Esophagus squamous epithelium (tissue), 5 donors: ENCODE measurements around the gene KCNMB2. TPM values are rescaled to one million over a fixed set of nuclear protein-coding genes. Genes with fewer than 3 reads are reported as not detected.
A peak's percentile ranks its signal among the peaks of the same experiment; 100 is the strongest.

Source experiments
- DNase-seq: peaks from one replicate; lab custom pipeline; 2025; lab: John Stamatoyannopoulos, UW
- H3K27ac ChIP-seq, 4 donors: fragments of 200-600 bp; sonication (generic); one replicate each; pipeline ENCODE4 v1.5.1; 2016 to 2019; ENCODE audit warnings: mild to moderate bottlenecking in 1 of 4
- H3K27me3 ChIP-seq, 4 donors: fragments of 200-600 bp; sonication (generic); 1 replicate in 3 of 4; 2 replicates in 1 of 4; pipeline versions ENCODE4 v1.5.1 to v1.6.0; 2017 to 2021; ENCODE audit warnings: antibody characterized with exemption in 1 of 4
- H3K36me3 ChIP-seq, 3 donors: fragments of 200-600 bp; sonication (generic); one replicate each; pipeline ENCODE4 v1.5.1; 2016 to 2019
- H3K4me1 ChIP-seq, 3 donors: fragments of 200-600 bp; sonication (generic); one replicate each; pipeline ENCODE4 v1.5.1; 2017 to 2019
- H3K4me3 ChIP-seq, 4 donors: fragments of 200-600 bp; sonication (generic); 1 replicate in 3 of 4; 2 replicates in 1 of 4; pipeline ENCODE4 v1.5.1; 2016 to 2019; ENCODE audit warnings: mild to moderate bottlenecking in 2 of 4, moderate library complexity in 1 of 4
- H3K9me3 ChIP-seq, 3 donors: fragments of 200-600 bp; sonication (generic); one replicate each; pipeline ENCODE4 v1.5.1; 2016 to 2019
- POLR2A ChIP-seq, 4 donors: fragments of 450-650 bp; IDR thresholded peaks; one replicate each; pipeline ENCODE4 v1.6.1; 2017; ENCODE audit warnings: antibody characterized with exemption in 4 of 4, mild to moderate bottlenecking in 4 of 4, moderate library complexity in 3 of 4
- WGBS, 2 donors: methylation state at CpG; one replicate each; pipeline ENCODE4 v1.1.5; 2018; 5-methylcytosine and 5-hydroxymethylcytosine counted together
- intact Hi-C: fragments of 100-400 bp; cut with DNase I; formaldehyde crosslinking; loops from one replicate; pipeline ENCODE4 v1.15.0; 2022
- total RNA-seq, 4 donors: library from RNA; depleted of rRNA; stranded (reverse); fragments of >200 nt; gene quantifications; one replicate each; pipeline ENCODE4 v1.1.0, GENCODE V29; 2016
- TF ChIP-seq, protein P1 (sequence below), 6 experiments: fragments of 450-650 bp in 4 of 6; fragments of 200-600 bp in 2 of 6; sonication (generic) in 2 of 6; IDR thresholded peaks; one replicate each; pipeline ENCODE4 v1.5.1; 2016 to 2019; ENCODE audit warnings: antibody characterized with exemption in 6 of 6, mild to moderate bottlenecking in 4 of 6, moderate library complexity in 4 of 6
- donor health status: DM: yes; HTN: yes; CAD: no.

The KCNMB2 gene
- total RNA-seq, 4 donors from 2014 or later: 0.19 TPM; not detected in 3

DNA sequence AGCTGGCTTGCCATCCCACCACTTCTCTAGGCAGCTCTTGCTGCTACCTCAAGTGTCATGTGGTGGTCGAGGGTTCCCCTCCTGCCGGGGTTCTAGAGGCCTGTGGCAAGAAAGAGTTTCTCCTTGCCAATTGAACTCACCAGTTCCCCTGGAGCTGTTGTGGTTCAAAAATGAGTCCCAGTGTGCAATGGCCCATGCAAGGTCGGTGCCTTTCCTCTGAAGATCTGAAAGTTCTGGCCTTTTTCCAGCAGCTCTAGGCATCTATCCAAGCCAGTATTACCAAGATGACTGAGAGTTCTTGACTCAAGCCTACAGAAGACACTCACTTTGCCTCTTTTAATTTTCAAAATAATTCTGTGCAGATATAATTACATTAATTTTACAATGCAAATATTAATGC is 163.6 kb downstream of the KCNMB2 start:
- H3K27ac ChIP-seq: no peak overlapping the region
- H3K36me3 ChIP-seq: no peaks in the 10 kb centered on the region
- no peaks in the 10 kb centered on the region for H3K27me3 ChIP-seq
- TF ChIP-seq, protein P1, sequence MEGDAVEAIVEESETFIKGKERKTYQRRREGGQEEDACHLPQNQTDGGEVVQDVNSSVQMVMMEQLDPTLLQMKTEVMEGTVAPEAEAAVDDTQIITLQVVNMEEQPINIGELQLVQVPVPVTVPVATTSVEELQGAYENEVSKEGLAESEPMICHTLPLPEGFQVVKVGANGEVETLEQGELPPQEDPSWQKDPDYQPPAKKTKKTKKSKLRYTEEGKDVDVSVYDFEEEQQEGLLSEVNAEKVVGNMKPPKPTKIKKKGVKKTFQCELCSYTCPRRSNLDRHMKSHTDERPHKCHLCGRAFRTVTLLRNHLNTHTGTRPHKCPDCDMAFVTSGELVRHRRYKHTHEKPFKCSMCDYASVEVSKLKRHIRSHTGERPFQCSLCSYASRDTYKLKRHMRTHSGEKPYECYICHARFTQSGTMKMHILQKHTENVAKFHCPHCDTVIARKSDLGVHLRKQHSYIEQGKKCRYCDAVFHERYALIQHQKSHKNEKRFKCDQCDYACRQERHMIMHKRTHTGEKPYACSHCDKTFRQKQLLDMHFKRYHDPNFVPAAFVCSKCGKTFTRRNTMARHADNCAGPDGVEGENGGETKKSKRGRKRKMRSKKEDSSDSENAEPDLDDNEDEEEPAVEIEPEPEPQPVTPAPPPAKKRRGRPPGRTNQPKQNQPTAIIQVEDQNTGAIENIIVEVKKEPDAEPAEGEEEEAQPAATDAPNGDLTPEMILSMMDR (IDR thresholded peaks at IDR 0.05): no peak
- no peak for TF ChIP-seq POLR2A (IDR thresholded peaks at IDR 0.05)
- WGBS, 2 donors: 16 to 20% methylated on average over 2 of the region's 3 CpGs
- intact Hi-C loops: no loop called here
- no peak overlapping the region for H3K4me3 ChIP-seq
- peaks cover 0 to 21% (median 3%) of the 10 kb centered on the region in 3 donors for H3K4me1 ChIP-seq
- DNase-seq: no peak
- peaks cover 0 to 12% (median 0%) of the 10 kb centered on the region in 3 donors for H3K9me3 ChIP-seq

- TF ChIP-seq, protein P1 (IDR thresholded peaks at IDR 0.05): no peak
- no peak for TF ChIP-seq POLR2A (IDR thresholded peaks at IDR 0.05)
- Histone ChIP-seq H3K4me1 (peaks cover 11 to 54% (median 16%) of the 10 kb centered on the region in 3 donors), H3K4me3 (no peak overlapping the region), H3K9me3 (no peaks in the 10 kb centered on the region), H3K27me3 (no peaks in the 10 kb centered on the region), H3K36me3 (no peaks in the 10 kb centered on the region), H3K27ac (peak overlapping the region in 1 of 4 donors; percentile 17)
- no peak for DNase-seq
- 15 to 17% methylated on average over 1 of the region's 1 CpG for WGBS, 2 donors
- intact Hi-C loops: no loop called here
Measured at GRCh38 chr3:178703268-178703975, 167.2 kb downstream of the KCNMB2 start.

DNA sequence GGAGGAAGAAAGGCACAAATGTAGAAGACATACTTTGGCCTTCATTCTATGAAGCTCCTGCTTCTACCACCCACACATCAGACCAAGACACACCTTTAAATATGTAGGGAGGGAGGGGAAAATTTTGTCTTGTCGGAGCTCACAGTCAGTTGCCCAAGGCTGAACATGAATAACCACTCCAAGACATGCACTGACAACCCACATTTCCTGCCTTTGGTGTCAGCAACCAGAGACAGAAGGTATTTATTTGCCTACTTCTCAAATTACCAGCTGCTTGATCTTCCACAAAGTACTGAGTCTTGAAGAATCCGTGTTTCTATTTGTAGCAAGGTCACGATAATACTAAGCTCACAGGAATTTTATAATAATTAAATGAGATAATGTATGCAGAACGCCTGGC is 169.7 kb downstream of the KCNMB2 start:
- no peaks in the 10 kb centered on the region for H3K9me3 ChIP-seq
- intact Hi-C loops: no loop called here
- WGBS, 2 donors: 27 to 36% methylated on average over 4 of the region's 4 CpGs
- no peaks in the 10 kb centered on the region for H3K36me3 ChIP-seq
- H3K4me3 ChIP-seq: no peak overlapping the region
- no peaks in the 10 kb centered on the region for H3K27me3 ChIP-seq
- no peak for DNase-seq
- peak overlapping the region in 3 of 4 donors; percentile 35 to 64 (median 63) for H3K27ac ChIP-seq
- TF ChIP-seq, protein P1 (IDR thresholded peaks at IDR 0.05): no peak
- no peak for TF ChIP-seq POLR2A (IDR thresholded peaks at IDR 0.05)
- H3K4me1 ChIP-seq: peaks cover 11 to 52% (median 16%) of the 10 kb centered on the region in 3 donors

DNA sequence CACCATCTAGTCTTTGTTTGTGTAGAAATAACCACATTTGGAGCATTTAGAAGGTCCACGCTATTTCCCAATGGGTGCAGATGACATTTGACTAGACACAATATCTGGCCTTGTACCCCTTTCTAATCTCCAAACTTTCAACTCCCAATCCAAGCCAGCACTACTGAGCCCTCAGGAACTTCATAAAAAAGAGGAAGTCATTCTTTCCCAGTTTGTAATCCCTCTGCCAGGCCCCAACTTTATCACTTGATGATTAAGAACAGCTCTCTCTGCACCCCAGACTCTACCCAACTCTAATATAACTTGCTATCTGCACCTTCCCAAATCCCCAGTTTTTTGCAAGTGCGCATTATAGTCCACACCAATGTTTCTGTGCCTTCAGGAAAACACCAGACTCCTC is 170.2 kb downstream of the KCNMB2 start:
- Histone ChIP-seq H3K9me3 (no peaks in the 10 kb centered on the region), H3K27ac (peak overlapping the region in 3 of 4 donors; percentile 35 to 64 (median 63)), H3K36me3 (no peaks in the 10 kb centered on the region), H3K4me1 (peaks cover 11 to 52% (median 16%) of the 10 kb centered on the region in 3 donors), H3K27me3 (no peaks in the 10 kb centered on the region), H3K4me3 (no peak overlapping the region)
- intact Hi-C loops: no loop called here
- TF ChIP-seq POLR2A (IDR thresholded peaks at IDR 0.05): no peak
- TF ChIP-seq, protein P1 (IDR thresholded peaks at IDR 0.05): no peak
- 77 to 83% methylated on average over 2 of the region's 2 CpGs for WGBS, 2 donors
- no peak for DNase-seq

GRCh38 chr3:178707311-178708031 is 171.2 kb downstream of the KCNMB2 start:
- intact Hi-C loops: no loop called here
- no peaks in the 10 kb centered on the region for H3K27me3 ChIP-seq
- WGBS, 2 donors: 58 to 60% methylated on average over 3 of the region's 3 CpGs
- DNase-seq: no peak
- no peaks in the 10 kb centered on the region for H3K9me3 ChIP-seq
- no peak overlapping the region for H3K27ac ChIP-seq
- H3K4me1 ChIP-seq: peaks cover 11 to 52% (median 16%) of the 10 kb centered on the region in 3 donors
- H3K4me3 ChIP-seq: no peak overlapping the region
- H3K36me3 ChIP-seq: no peaks in the 10 kb centered on the region
- no peak for TF ChIP-seq POLR2A (IDR thresholded peaks at IDR 0.05)
- TF ChIP-seq, protein P1 (IDR thresholded peaks at IDR 0.05): no peak
